Mucosa of rectum (tissue), 2 donors: ENCODE data around the gene MED8.
"Not testable (repeated sequence)": the region's sequence is repeated elsewhere in the genome, so short reads cannot be mapped to it uniquely, and the experiment has no call there.

Experiments
- H3K27ac ChIP-seq, 2 donors: one replicate each; pipeline ENCODE4 v1.7.0; 2013; ENCODE audit warnings: inconsistent platforms in 2 of 2, low read depth in 2 of 2, low read length in 2 of 2
- H3K27me3 ChIP-seq, 2 donors: one replicate each; pipeline ENCODE4 v1.7.0; 2013; ENCODE audit warnings: low read length in 2 of 2; ENCODE audit not compliant: control insufficient read depth in 2 of 2, insufficient read depth in 2 of 2
- H3K36me3 ChIP-seq, 2 donors: one replicate each; pipeline ENCODE4 v1.7.0; 2013; ENCODE audit warnings: low read length in 2 of 2; ENCODE audit not compliant: control insufficient read depth in 2 of 2, insufficient read depth in 2 of 2
- H3K4me1 ChIP-seq, 2 donors: one replicate each; pipeline ENCODE4 v1.7.0; 2013; ENCODE audit warnings: low read length in 2 of 2, mild to moderate bottlenecking in 1 of 2; ENCODE audit not compliant: control insufficient read depth in 2 of 2, insufficient read depth in 2 of 2
- H3K4me3 ChIP-seq, 2 donors: one replicate each; pipeline ENCODE4 v1.7.0; 2013; ENCODE audit warnings: low read length in 2 of 2
- H3K9ac ChIP-seq, 2 donors: one replicate each; pipeline ENCODE4 v1.7.0; 2013; ENCODE audit warnings: low read length in 2 of 2, low read depth in 1 of 2, mild to moderate bottlenecking in 1 of 2
- H3K9me3 ChIP-seq, 2 donors: one replicate each; pipeline ENCODE4 v1.7.0; 2013; ENCODE audit warnings: low read length in 2 of 2; ENCODE audit not compliant: control insufficient read depth in 2 of 2
- donor health status: healthy.
- donor health status: Normal muscosa, but diverticular disease.

MED8 gene

DNA sequence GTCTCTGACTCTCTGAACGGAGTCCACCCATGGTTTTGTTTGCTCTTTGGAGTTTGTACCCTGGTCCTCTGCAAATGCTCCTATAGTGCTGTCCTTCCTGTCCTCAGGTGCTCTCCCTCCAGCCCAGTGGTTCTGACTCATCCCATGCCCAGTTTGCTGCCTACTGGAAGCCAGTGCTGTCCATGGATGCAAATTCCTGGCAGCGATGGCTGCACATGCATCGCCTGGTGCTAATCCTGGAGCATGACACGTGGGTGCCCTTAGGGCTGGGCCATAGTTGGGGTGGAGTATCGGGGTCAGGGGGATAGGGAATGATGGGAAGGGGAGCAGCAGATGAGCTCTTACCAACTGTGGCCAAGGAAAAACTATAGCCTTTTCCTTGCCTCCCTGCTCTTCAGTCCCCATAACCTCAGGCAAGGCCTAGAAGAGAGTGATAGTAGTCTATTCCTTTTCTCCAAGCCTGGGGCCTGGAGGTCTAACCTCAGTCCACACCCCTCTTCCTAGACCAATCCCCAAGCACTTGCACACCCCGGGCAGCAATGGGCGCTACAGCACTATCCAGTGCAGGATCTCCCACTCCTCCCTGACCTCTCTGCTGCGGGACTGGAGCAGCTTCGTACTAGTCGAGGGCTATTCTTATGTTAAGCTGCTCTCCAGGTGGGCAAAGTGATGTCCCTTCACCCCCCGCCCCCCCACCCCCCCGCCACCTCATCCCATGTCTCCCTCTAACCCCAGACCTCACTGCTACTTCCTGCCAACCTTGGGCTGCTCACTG lies 32.6 kb upstream of the MED8 start:
- no peak overlapping the region for H3K9ac ChIP-seq
- H3K27me3 ChIP-seq = no peaks in the 10 kb centered on the region
- peaks cover 0 to 2% of the 10 kb centered on the region in 2 donors for H3K9me3 ChIP-seq
- H3K4me3 ChIP-seq = no peak overlapping the region
- H3K36me3 ChIP-seq = peaks cover 90 to 93% of the 10 kb centered on the region in 2 donors
- H3K27ac ChIP-seq = no peak overlapping the region
- H3K4me1 ChIP-seq = peaks cover 0 to 3% of the 10 kb centered on the region in 2 donors

DNA sequence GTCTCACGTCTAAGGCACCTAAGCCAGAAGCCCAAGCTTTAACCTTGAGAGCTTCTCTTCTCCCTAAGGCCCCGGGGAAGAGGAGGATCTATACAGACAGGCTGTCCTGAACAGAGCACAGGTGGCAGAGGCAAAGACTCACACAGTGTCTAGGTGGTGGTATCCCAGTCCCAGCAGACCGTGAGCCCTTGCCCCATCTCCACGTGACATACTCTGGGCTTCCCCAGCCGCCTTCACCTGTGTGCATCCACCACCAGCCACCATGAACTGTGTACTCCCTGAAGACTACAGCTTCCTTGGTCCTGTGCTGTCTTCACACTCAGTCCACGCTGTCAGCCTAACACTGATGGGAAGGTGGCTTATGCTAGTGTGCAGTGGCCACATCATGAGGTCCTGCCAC lies 31.8 kb upstream of the MED8 start:
- Histone ChIP-seq H3K9me3 (peaks cover 0 to 2% of the 10 kb centered on the region in 2 donors), H3K4me3 (no peak overlapping the region), H3K4me1 (peaks cover 0 to 3% of the 10 kb centered on the region in 2 donors), H3K27ac (no peak overlapping the region), H3K27me3 (no peaks in the 10 kb centered on the region), H3K9ac (no peak overlapping the region), H3K36me3 (peaks cover 89 to 93% of the 10 kb centered on the region in 2 donors)

DNA sequence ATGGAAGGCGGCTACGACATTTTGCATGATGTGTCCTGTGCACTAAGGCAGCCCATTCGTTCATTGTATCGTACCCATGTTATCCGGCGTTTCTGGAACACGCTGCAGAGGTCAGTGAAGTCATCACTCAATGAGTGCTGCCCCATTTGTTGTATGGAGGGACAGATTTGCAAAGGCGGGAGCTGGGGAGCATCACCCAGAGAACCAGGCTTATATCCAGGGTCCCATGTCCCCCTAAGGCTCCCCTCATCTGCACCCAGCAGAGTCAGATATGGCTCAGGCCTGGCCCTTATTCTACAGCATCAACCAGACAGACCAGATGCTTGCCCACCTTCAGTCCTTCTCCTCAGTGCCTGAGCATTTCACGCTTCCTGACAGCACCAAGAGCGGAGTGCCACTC lies 31.3 kb upstream of the MED8 start:
- Histone ChIP-seq H3K9ac (no peak overlapping the region), H3K27me3 (no peaks in the 10 kb centered on the region), H3K4me1 (peaks cover 0 to 3% of the 10 kb centered on the region in 2 donors), H3K4me3 (no peak overlapping the region), H3K9me3 (peaks cover 0 to 2% of the 10 kb centered on the region in 2 donors), H3K27ac (no peak overlapping the region), H3K36me3 (peaks cover 89 to 93% of the 10 kb centered on the region in 2 donors)

DNA sequence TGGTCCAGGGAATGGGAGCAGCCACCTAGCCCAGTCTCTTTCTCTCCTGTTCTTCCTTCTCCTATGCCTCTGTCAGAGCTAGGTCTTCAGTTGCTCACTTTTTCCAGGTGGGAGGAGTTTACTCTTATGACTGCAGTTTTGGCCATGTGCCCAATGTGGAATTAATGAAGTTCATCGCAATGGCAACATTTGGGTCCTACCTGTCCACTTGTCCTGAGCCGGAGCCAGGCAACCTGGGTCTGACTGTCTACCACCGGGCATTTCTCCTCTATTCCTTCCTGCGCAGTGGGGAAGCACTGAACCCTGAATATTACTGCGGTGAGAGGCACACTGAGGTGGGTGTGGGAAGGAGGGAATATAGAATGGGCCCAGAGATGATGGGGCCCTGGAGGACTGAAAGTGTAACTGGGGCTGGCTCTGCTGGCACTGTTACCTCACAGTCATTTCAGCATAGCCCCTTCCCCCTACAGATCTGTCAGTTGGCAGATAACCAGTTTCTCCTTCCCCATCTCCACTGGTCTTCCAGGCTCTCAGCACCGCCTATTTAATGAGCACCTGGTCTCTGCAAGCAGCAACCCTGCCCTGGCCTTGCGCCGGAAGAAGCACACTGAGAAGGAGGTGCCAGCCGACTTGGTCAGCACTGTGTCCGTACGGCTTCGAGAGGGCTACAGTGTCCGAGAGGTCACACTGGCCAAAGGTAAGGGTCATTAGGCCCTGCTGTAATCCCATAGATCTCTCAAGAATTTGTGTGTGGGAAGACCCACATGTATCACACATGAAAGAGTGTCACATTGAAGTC lies 30.2 kb upstream of the MED8 start:
- Histone ChIP-seq H3K4me1 (peaks cover 0 to 3% of the 10 kb centered on the region in 2 donors), H3K36me3 (peaks cover 82 to 91% of the 10 kb centered on the region in 2 donors), H3K9ac (no peak overlapping the region), H3K27me3 (no peaks in the 10 kb centered on the region), H3K9me3 (peaks cover 0 to 2% of the 10 kb centered on the region in 2 donors), H3K4me3 (no peak overlapping the region), H3K27ac (no peak overlapping the region)

DNA sequence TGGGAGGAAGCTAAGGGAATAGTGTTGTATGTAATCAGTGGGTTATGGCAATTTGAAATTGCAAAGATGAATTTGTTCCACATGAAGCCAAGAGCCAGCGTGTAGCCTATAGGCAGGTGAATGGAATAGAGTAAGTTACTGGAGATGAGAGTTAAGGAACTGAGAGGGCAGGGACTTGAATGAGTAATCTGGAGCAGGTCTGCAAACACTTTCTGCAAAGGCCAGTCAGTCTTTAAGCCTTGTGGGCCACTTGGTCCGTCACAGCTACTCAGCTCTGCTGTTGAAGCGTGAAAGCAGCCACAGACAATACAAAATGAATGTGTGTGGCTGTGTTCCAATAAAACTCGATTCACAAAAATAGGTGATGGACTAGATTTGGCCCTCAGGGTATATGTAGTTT lies 29.3 kb upstream of the MED8 start:
- H3K36me3 ChIP-seq = peaks cover 72 to 81% of the 10 kb centered on the region in 2 donors
- peaks cover 0 to 2% of the 10 kb centered on the region in 2 donors for H3K9me3 ChIP-seq

DNA sequence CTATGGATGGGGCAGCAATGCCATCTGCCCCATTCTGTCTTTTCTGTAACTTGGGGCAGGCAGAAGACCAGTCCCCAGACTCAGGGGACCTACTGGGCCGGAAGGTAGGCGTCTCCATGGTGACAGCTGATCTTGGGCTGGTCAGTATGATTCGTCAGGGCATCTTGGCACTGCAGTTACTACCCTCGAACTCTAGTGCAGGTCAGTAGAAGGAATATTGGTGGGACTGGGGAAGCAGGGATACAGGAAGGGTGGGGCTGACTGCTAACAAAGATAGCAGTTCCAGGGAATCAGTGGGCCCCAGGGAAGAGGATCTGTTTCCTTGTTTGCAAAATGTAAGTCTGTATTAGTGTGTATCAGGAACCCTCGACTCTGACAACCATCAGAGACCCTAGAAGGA lies 26.3 kb upstream of the MED8 start:
- H3K27ac ChIP-seq = no peak overlapping the region
- no peak overlapping the region for H3K4me3 ChIP-seq
- H3K9me3 ChIP-seq = no peaks in the 10 kb centered on the region
- no peaks in the 10 kb centered on the region for H3K27me3 ChIP-seq
- H3K4me1 ChIP-seq = no peaks in the 10 kb centered on the region
- no peak overlapping the region for H3K9ac ChIP-seq
- peaks cover 49 to 64% of the 10 kb centered on the region in 2 donors for H3K36me3 ChIP-seq

More for the DNA sequence above, 29.3 kb upstream of the MED8 start:
- peaks cover 0 to 3% of the 10 kb centered on the region in 2 donors for H3K4me1 ChIP-seq
- no peak overlapping the region for H3K27ac ChIP-seq
- no peaks in the 10 kb centered on the region for H3K27me3 ChIP-seq
- H3K4me3 ChIP-seq = no peak overlapping the region
- no peak overlapping the region for H3K9ac ChIP-seq

DNA sequence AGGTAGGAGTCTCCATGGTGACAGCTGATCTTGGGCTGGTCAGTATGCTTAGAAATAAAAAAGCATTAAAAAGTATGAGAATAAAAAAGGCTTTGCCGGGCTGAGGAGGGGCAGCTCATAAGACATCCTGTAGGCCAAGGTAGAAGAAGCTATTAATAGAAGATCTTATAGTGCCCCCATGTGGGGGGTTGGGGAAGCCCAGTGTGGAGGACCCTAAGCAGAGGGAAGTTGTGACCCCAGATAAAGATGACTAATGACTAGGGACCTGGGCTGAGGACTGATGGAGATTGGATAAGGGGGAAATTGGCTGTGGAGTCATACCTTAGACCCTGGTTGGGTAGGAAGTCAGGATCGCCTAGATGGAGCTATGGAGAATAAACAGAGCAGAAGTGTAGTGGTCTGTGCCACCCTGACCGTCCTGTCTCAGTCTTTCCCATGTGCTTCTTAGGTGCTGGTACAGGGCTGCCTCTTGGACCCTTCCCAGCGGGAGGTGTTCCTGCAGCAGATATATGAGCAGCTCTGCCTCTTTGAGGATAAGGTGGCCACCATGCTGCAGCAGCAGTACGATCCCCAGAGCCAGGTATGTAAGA lies 25.1 kb upstream of the MED8 start:
- no peak overlapping the region for H3K27ac ChIP-seq

DNA sequence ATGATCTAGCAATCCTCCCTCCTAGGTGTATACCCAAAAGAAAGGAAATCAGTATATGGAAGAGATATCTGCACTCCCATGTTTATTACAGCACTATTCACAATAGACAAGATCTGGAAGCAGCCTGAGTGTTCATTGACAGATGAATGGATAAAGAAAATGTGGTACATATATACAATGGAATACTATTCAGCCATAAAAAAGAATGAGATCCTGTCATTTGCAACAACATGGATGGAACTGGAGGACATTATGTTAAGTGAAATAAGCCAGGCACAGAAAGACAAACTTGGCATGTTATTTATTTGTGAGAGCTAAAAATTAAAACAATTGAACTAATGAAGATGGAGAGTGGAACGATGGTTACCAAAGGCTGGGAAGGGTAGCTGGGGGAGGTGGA lies 23.8 kb upstream of the MED8 start:
- not testable (repeated sequence) for H3K27ac ChIP-seq, H3K27me3 ChIP-seq, H3K9ac ChIP-seq, H3K4me1 ChIP-seq, H3K4me3 ChIP-seq, H3K9me3 ChIP-seq
- H3K36me3 ChIP-seq = peaks cover 29 to 48% of the 10 kb centered on the region in 2 donors

More for the DNA sequence above, 25.1 kb upstream of the MED8 start:
- Histone ChIP-seq H3K27me3 (no peaks in the 10 kb centered on the region), H3K9me3 (no peaks in the 10 kb centered on the region), H3K4me1 (no peaks in the 10 kb centered on the region), H3K4me3 (no peak overlapping the region), H3K36me3 (peaks cover 38 to 53% of the 10 kb centered on the region in 2 donors), H3K9ac (no peak overlapping the region)

DNA sequence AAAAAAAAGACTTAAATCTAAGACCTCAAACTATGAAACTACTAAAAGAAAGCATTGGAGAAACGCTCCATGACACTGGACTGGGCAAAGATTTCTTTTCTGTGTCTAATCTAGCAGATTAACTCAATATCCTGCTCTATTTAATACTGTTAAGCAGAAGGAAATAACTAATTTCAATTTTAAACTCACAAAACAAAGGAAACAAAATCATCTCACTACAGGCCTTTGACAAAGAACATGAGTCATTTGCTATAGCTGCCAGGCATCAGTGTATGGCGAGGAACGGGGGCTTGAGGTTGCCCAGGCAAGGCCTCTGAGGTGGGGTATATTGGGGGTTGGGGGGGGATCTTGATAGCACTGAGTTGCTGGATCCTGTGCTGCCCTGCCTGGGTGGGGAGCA lies 21.0 kb upstream of the MED8 start:
- no peaks in the 10 kb centered on the region for H3K27me3 ChIP-seq
- H3K4me3 ChIP-seq = no peak overlapping the region

DNA sequence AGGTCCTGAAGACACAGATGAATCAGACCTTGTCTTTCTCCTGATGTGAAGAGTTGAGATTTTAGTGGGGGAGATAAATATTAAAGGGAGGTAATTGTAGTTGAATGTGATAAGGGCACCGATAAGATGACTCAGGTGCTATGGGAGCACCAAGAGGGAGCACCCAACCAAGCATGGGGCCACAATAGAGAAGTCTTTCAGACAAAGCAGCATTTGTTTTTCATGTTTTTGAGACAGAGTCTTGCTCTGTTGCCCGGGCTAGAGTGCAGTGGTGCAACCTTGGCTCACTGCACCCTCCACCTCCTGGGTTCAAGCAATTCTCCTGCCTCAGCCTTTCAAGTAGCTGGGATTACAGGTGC lies 16.3 kb upstream of the MED8 start:
- Histone ChIP-seq H3K9ac (no peak overlapping the region), H3K27ac (peak overlapping the region in 1 of 2 donors; percentile 58), H3K4me1 (peaks cover 5 to 8% of the 10 kb centered on the region in 2 donors), H3K36me3 (peaks cover 32 to 43% of the 10 kb centered on the region in 2 donors), H3K9me3 (no peaks in the 10 kb centered on the region), H3K27me3 (no peaks in the 10 kb centered on the region), H3K4me3 (no peak overlapping the region)

More for the DNA sequence above, 21.0 kb upstream of the MED8 start:
- Histone ChIP-seq H3K9ac (no peak overlapping the region), H3K36me3 (peaks cover 14 to 34% of the 10 kb centered on the region in 2 donors), H3K9me3 (no peaks in the 10 kb centered on the region), H3K4me1 (peaks cover 1 to 3% of the 10 kb centered on the region in 2 donors), H3K27ac (no peak overlapping the region)
